Adipocyte (in vitro differentiated cells): Measurements from ENCODE around the gene GALNT9.

Experiments used
- DNase-seq: peaks from one replicate; pipeline ENCODE4 v3.0.0-alpha.2; 2015; ENCODE audit warnings: low read depth
- H3K27me3 ChIP-seq: replicated peaks from 2 replicates; pipeline ENCODE4 v1.7.0; 2013; ENCODE audit warnings: mild to moderate bottlenecking, low read length, moderate library complexity; ENCODE audit not compliant: control insufficient read depth, insufficient read depth
- H3K36me3 ChIP-seq: 2 replicates; pipeline ENCODE4 v1.7.0; 2013; ENCODE audit warnings: low read length, mild to moderate bottlenecking, moderate library complexity; ENCODE audit not compliant: control insufficient read depth, insufficient read depth, severe bottlenecking
- H3K4me1 ChIP-seq: 2 replicates; pipeline ENCODE4 v1.7.0; 2013; ENCODE audit warnings: mild to moderate bottlenecking, low read length, moderate library complexity; ENCODE audit not compliant: control insufficient read depth, insufficient read depth
- H3K4me3 ChIP-seq: 2 replicates; pipeline ENCODE4 v1.7.0; 2013; ENCODE audit warnings: mild to moderate bottlenecking, low read length, moderate library complexity
- H3K9ac ChIP-seq: 2 replicates; pipeline ENCODE4 v1.7.0; 2013; ENCODE audit warnings: mild to moderate bottlenecking, low read length, moderate library complexity
- H3K9me3 ChIP-seq: 2 replicates; pipeline ENCODE4 v1.7.0; 2013; ENCODE audit warnings: mild to moderate bottlenecking, low read length, moderate library complexity; ENCODE audit not compliant: control insufficient read depth

Gene GALNT9

GRCh38 chr12:132356691-132357622 lies 27.6 kb upstream of the GALNT9 start:
- Histone ChIP-seq H3K9me3 (no peaks in the 10 kb centered on the region), H3K4me3 (no peak overlapping the region), H3K9ac (no peak overlapping the region), H3K4me1 (peaks cover 6% of the 10 kb centered on the region), H3K36me3 (no peaks in the 10 kb centered on the region), H3K27me3 (peaks cover 52% of the 10 kb centered on the region)
- DNase-seq, result peak; percentile 54

- Histone ChIP-seq H3K9ac (no peak overlapping the region), H3K4me3 (no peak overlapping the region), H3K27me3 (peaks cover 56% of the 10 kb centered on the region), H3K36me3 (no peaks in the 10 kb centered on the region), H3K4me1 (peaks cover 6% of the 10 kb centered on the region), H3K9me3 (no peaks in the 10 kb centered on the region)
- no peak for DNase-seq
Measured at GRCh38 chr12:132355742-132356681, 26.6 kb upstream of the GALNT9 start.

- Histone ChIP-seq H3K27me3 (peaks cover 59% of the 10 kb centered on the region), H3K36me3 (no peaks in the 10 kb centered on the region), H3K9ac (no peak overlapping the region), H3K4me1 (peaks cover 6% of the 10 kb centered on the region), H3K9me3 (no peaks in the 10 kb centered on the region), H3K4me3 (no peak overlapping the region)
- no peak for DNase-seq
Measured at GRCh38 chr12:132354982-132355680, 25.7 kb upstream of the GALNT9 start.

- Histone ChIP-seq H3K27me3 (peaks cover 55% of the 10 kb centered on the region), H3K36me3 (no peaks in the 10 kb centered on the region), H3K4me3 (no peak overlapping the region), H3K4me1 (peaks cover 6% of the 10 kb centered on the region), H3K9ac (no peak overlapping the region), H3K9me3 (no peaks in the 10 kb centered on the region)
- DNase-seq, result no peak
Measured at GRCh38 chr12:132354211-132354981, 25.0 kb upstream of the GALNT9 start.

- no peak for DNase-seq
- Histone ChIP-seq H3K36me3 (no peaks in the 10 kb centered on the region), H3K9me3 (no peaks in the 10 kb centered on the region), H3K4me3 (no peak overlapping the region), H3K4me1 (peaks cover 6% of the 10 kb centered on the region), H3K27me3 (peaks cover 59% of the 10 kb centered on the region), H3K9ac (no peak overlapping the region)
Measured at GRCh38 chr12:132353811-132354210, 24.4 kb upstream of the GALNT9 start.

GRCh38 chr12:132352896-132353800 lies 23.8 kb upstream of the GALNT9 start:
- no peaks in the 10 kb centered on the region for H3K9me3 ChIP-seq

GRCh38 chr12:132351751-132352495 lies 22.5 kb upstream of the GALNT9 start:
- Histone ChIP-seq H3K4me1 (peaks cover 3% of the 10 kb centered on the region), H3K9me3 (no peaks in the 10 kb centered on the region), H3K36me3 (no peaks in the 10 kb centered on the region), H3K27me3 (peaks cover 61% of the 10 kb centered on the region), H3K4me3 (no peak overlapping the region), H3K9ac (no peak overlapping the region)
- no peak for DNase-seq

More at GRCh38 chr12:132352896-132353800, 23.8 kb upstream of the GALNT9 start:
- H3K9ac ChIP-seq, result no peak overlapping the region
- no peak overlapping the region for H3K4me3 ChIP-seq
- H3K27me3 ChIP-seq, result peaks cover 61% of the 10 kb centered on the region
- DNase-seq, result no peak
- peaks cover 6% of the 10 kb centered on the region for H3K4me1 ChIP-seq
- no peaks in the 10 kb centered on the region for H3K36me3 ChIP-seq

- DNase-seq, result no peak
- H3K4me1 ChIP-seq, result no peaks in the 10 kb centered on the region
- H3K4me3 ChIP-seq, result no peak overlapping the region
- H3K36me3 ChIP-seq, result no peaks in the 10 kb centered on the region
- peaks cover 72% of the 10 kb centered on the region for H3K27me3 ChIP-seq
- H3K9me3 ChIP-seq, result no peaks in the 10 kb centered on the region
- no peak overlapping the region for H3K9ac ChIP-seq
Measured at GRCh38 chr12:132349501-132350131, 20.2 kb upstream of the GALNT9 start.

- peaks cover 66% of the 10 kb centered on the region for H3K27me3 ChIP-seq
- no peak for DNase-seq
- H3K4me3 ChIP-seq, result no peak overlapping the region
- H3K9ac ChIP-seq, result no peak overlapping the region
- H3K9me3 ChIP-seq, result no peaks in the 10 kb centered on the region
- no peaks in the 10 kb centered on the region for H3K36me3 ChIP-seq
- peaks cover 14% of the 10 kb centered on the region for H3K4me1 ChIP-seq
Measured at GRCh38 chr12:132348176-132348575, 18.8 kb upstream of the GALNT9 start.
